ENCODE data around the gene OR5L1. TPM values are rescaled to one million over a fixed set of nuclear protein-coding genes. Genes with fewer than 3 reads are reported as not detected.

OR5L1 gene
- not detected for total RNA-seq
- not detected for polyA plus RNA-seq (ENCODE audit: insufficient read depth, low read depth, low replicate concordance)
- long read RNA-seq, donor 1: 0 reads
- long read RNA-seq, donor 2: 0 reads
- long read RNA-seq, donor 3: 0 reads
- long read RNA-seq, donor 4: 0 reads
- long read RNA-seq, donor 5: 0 reads
- long read RNA-seq, donor 6: 0 reads
- long read RNA-seq, donor 7: 0 reads
- long read RNA-seq, donor 8: 0 reads
- long read RNA-seq, donor 9: 0 reads
- long read RNA-seq, donor 10: 0 reads

DNA sequence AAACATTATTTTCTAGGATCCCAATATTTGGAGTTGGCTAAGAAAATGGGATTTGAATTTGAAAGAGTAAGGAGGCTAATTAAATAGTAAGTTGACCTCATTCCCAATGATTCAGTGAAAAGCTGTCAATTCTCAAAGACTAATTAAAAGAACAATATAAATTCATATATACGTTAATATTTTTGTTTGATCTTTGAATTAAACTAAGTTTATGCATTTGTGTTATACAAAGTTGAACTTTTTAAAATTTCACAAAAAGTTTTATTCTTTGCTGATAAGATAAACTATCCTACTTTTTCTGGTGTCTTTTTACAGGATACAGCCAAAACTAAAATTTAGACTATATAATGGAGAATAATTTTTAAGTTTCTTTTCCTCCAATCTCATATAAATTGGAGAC, at the start of gene OR5L1:
TSS of gene OR5L1 (plus strand) at position 301 of the 400 bp plus-strand sequence. CDS start 100 bp downstream, outside the sequence.
- no peak for DNase-seq
- intact Hi-C loops (cut with DNase I): no loop called here
- FAIRE-seq: peak; percentile 37
- no peaks in the 10 kb centered on the region for H3K4me1 ChIP-seq (ENCODE audit: control insufficient read depth in 2 of 3, insufficient read depth in 2 of 3, low read depth in 1 of 3, low read length in 3 of 3)
- H3K36me3 ChIP-seq (ENCODE audit: control insufficient read depth in 2 of 3, insufficient read depth in 3 of 3, low read length in 3 of 3): no peaks in the 10 kb centered on the region
- H3K9me3 ChIP-seq (ENCODE audit: control insufficient read depth in 2 of 3, insufficient read depth in 1 of 3, low read length in 3 of 3): peaks cover 0 to 11% (median 0%) of the 10 kb centered on the region in 3 donors
- H3K9ac ChIP-seq (ENCODE audit: low read length in 3 of 3): no peak within 1 kb of the TSS
- no peaks in the 10 kb centered on the region for H3K27me3 ChIP-seq (ENCODE audit: control insufficient read depth, insufficient read depth, low read length)
- TF ChIP-seq CTCF (IDR thresholded peaks at IDR 0.05; ENCODE audit: borderline replicate concordance, extremely low read depth, insufficient read depth): no peak
- H3K27ac ChIP-seq (ENCODE audit: low read depth in 2 of 2, low read length in 2 of 2): no peak within 1 kb of the TSS
- H3K4me3 ChIP-seq (ENCODE audit: low read length in 3 of 3): no peak within 1 kb of the TSS

GRCh38 chr11:55773138-55773537, 38.0 kb upstream of the OR5L1 start, which contains the start of gene OR5D13:
TSS of gene OR5D13 (plus strand) at chr11:55773438. CDS start at chr11:55773438, 0 bp downstream.
- Histone ChIP-seq H3K36me3 (ENCODE audit: control insufficient read depth in 2 of 3, insufficient read depth in 3 of 3, low read length in 3 of 3) (no peaks in the 10 kb centered on the region), H3K27me3 (ENCODE audit: control insufficient read depth, insufficient read depth, low read length) (no peaks in the 10 kb centered on the region), H3K4me1 (ENCODE audit: control insufficient read depth in 2 of 3, insufficient read depth in 2 of 3, low read depth in 1 of 3, low read length in 3 of 3) (no peaks in the 10 kb centered on the region), H3K9ac (ENCODE audit: low read length in 3 of 3) (no peak within 1 kb of the TSS), H3K27ac (ENCODE audit: low read depth in 2 of 2, low read length in 2 of 2) (no peak within 1 kb of the TSS), H3K4me3 (ENCODE audit: low read length in 3 of 3) (no peak within 1 kb of the TSS), H3K9me3 (ENCODE audit: control insufficient read depth in 2 of 3, insufficient read depth in 1 of 3, low read length in 3 of 3) (peaks cover 0 to 2% (median 0%) of the 10 kb centered on the region in 3 donors)
- intact Hi-C loops (cut with DNase I): no loop called here
- FAIRE-seq: no peak
- TF ChIP-seq CTCF (IDR thresholded peaks at IDR 0.05; ENCODE audit: borderline replicate concordance, extremely low read depth, insufficient read depth): no peak
- DNase-seq: no peak

DNA sequence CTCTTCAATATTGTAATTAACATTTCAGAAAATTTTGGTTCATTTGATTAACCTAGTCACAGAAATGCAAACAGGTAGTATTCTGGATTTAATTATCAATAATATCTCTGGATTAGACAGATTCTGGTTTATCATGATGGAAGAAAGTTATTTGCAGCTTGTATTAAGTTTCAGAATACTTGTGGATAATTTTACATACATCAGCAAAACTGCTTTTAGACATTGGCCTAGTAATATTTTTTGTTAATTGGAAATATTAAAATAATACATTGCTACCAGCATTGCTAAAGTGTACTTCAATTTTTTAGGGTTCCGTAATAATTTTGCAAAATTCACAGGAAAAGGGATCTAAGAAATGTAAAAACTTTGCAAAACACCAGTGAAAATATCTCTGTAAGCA, 19.6 kb upstream of the OR5L1 start:
- no peaks in the 10 kb centered on the region for H3K4me1 ChIP-seq (ENCODE audit: control insufficient read depth in 2 of 3, insufficient read depth in 2 of 3, low read depth in 1 of 3, low read length in 3 of 3)
- H3K9ac ChIP-seq (ENCODE audit: low read length in 3 of 3): no peak overlapping the region
- no peak for TF ChIP-seq CTCF (IDR thresholded peaks at IDR 0.05; ENCODE audit: borderline replicate concordance, extremely low read depth, insufficient read depth)
- intact Hi-C loops (cut with DNase I): no loop called here
- FAIRE-seq (no peak), DNase-seq (no peak)
- H3K36me3 ChIP-seq (ENCODE audit: control insufficient read depth in 2 of 3, insufficient read depth in 3 of 3, low read length in 3 of 3): no peaks in the 10 kb centered on the region
- H3K27me3 ChIP-seq (ENCODE audit: control insufficient read depth, insufficient read depth, low read length): no peaks in the 10 kb centered on the region
- no peaks in the 10 kb centered on the region for H3K9me3 ChIP-seq (ENCODE audit: control insufficient read depth in 2 of 3, insufficient read depth in 1 of 3, low read length in 3 of 3)
- no peak overlapping the region for H3K27ac ChIP-seq (ENCODE audit: low read depth in 2 of 2, low read length in 2 of 2)
- no peak overlapping the region for H3K4me3 ChIP-seq (ENCODE audit: low read length in 3 of 3)
